Natural killer cell (primary cell): Measurements from ENCODE around the gene PRR36. TPM values are rescaled to one million over a fixed set of nuclear protein-coding genes. Genes with fewer than 3 reads are reported as not detected.

Experiments used
- ATAC-seq, 3 donors: fragments of 150-1000 bp in 2 of 3; fragments of 200-7000 bp in 1 of 3; cut with Tn5 transposase; 1 replicate in 1 of 3; 2 replicates in 2 of 3; pipeline ENCODE4 v1.10.0; 2021; ENCODE audit warnings: mild to moderate bottlenecking in 2 of 3, moderate library complexity in 2 of 3
- DNase-seq, 2 donors: peaks; one replicate each; pipeline versions ENCODE4 v3.0.0 to v3.0.0-alpha.2; 2013 to 2021; ENCODE audit warnings: mixed read lengths in 1 of 2
- H3K27ac ChIP-seq: one replicate; pipeline ENCODE4 v1.5.1; 2013; ENCODE audit warnings: mild to moderate bottlenecking, low read length
- H3K27me3 ChIP-seq: one replicate; pipeline ENCODE4 v1.6.1; 2013; ENCODE audit warnings: low read length; ENCODE audit not compliant: control insufficient read depth, insufficient read depth
- H3K36me3 ChIP-seq: one replicate; pipeline ENCODE4 v1.6.1; 2013; ENCODE audit warnings: low read length; ENCODE audit not compliant: control insufficient read depth, insufficient read depth
- H3K4me1 ChIP-seq: one replicate; pipeline ENCODE4 v1.6.1; 2013; ENCODE audit warnings: low read length; ENCODE audit not compliant: control insufficient read depth, insufficient read depth
- H3K4me3 ChIP-seq: one replicate; pipeline ENCODE4 v1.5.1; 2013; ENCODE audit warnings: low read length
- H3K9me3 ChIP-seq: one replicate; pipeline ENCODE4 v1.6.1; 2013; ENCODE audit warnings: low read length; ENCODE audit not compliant: control insufficient read depth, insufficient read depth
- H3K27ac Mint-ChIP-seq, 2 donors: one replicate each; pipeline ENCODE4 v1.8.0; 2022; ENCODE audit warnings: mild to moderate bottlenecking in 2 of 2, mixed read lengths in 2 of 2, moderate library complexity in 1 of 2
- H3K27me3 Mint-ChIP-seq, 2 donors: one replicate each; pipeline ENCODE4 v1.8.0; 2022; ENCODE audit warnings: low read depth in 2 of 2, mixed read lengths in 2 of 2
- H3K36me3 Mint-ChIP-seq: one replicate; pipeline ENCODE4 v1.8.0; 2022; ENCODE audit warnings: mixed read lengths
- H3K4me1 Mint-ChIP-seq, 2 donors: one replicate each; pipeline ENCODE4 v1.8.0; 2022; ENCODE audit warnings: mixed read lengths in 2 of 2
- H3K4me3 Mint-ChIP-seq: one replicate; pipeline ENCODE4 v1.8.0; 2022; ENCODE audit warnings: mild to moderate bottlenecking, moderate library complexity, mixed read lengths
- H3K9me3 Mint-ChIP-seq, 2 donors: one replicate each; pipeline ENCODE4 v1.8.0; 2022; ENCODE audit warnings: mixed read lengths in 2 of 2
- CTCF ChIP-seq: fragments of 200-600 bp; IDR thresholded peaks from one replicate; pipeline ENCODE4 v1.8.0; 2022; ENCODE audit warnings: antibody characterized with exemption
- WGBS: methylation state at CpG from one replicate; pipeline ENCODE4 v1.1.7; 2013; ENCODE audit warnings: missing lambda C conversion rate; ENCODE audit not compliant: insufficient coverage; 5-methylcytosine and 5-hydroxymethylcytosine counted together
- intact Hi-C: fragments of 100-400 bp; cut with micrococcal nuclease; formaldehyde crosslinking; loops from one replicate; pipeline ENCODE4 v1.14.2; 2022
- total RNA-seq, 4 donors: library from RNA; stranded (reverse); fragments of 120-200 nt in 1 of 4; gene quantifications; one replicate each; pipeline versions ENCODE4 v1.2.3 to v1.2.4, GENCODE V29; 2013 to 2022

The PRR36 gene
- under 1 TPM; 0.11 to 0.13 (median 0.12) TPM for total RNA-seq
- not detected for total RNA-seq (2013)

- no peaks in the 10 kb centered on the region for H3K9me3 ChIP-seq
- WGBS: 2% methylated on average over 88 of the region's 88 CpGs
- DNase-seq (peak in 1 of 2 donors; percentile 37), ATAC-seq (no peak)
- H3K36me3 ChIP-seq: no peaks in the 10 kb centered on the region
- H3K4me3 ChIP-seq: no peak within 1 kb of the TSS
- peaks cover 45% of the 10 kb centered on the region for H3K4me1 ChIP-seq
- TF ChIP-seq CTCF: no peak
- H3K27me3 ChIP-seq: peaks cover 22% of the 10 kb centered on the region
- Mint-ChIP-seq H3K27me3 (peaks cover 0 to 30% of the 10 kb centered on the region in 2 donors), H3K4me3 (peak within 1 kb of the TSS; percentile 83), H3K9me3 (no peaks in the 10 kb centered on the region), H3K27ac (no peak within 1 kb of the TSS), H3K36me3 (no peaks in the 10 kb centered on the region), H3K4me1 (peaks cover 12 to 28% of the 10 kb centered on the region in 2 donors)
- no peak within 1 kb of the TSS for H3K27ac ChIP-seq
- intact Hi-C loops: no loop called here
Observed at GRCh38 chr19:7874076-7874896, at the start of gene PRR36. TSS of gene PRR36 (minus strand) at chr19:7874390. CDS start at chr19:7873689, 701 bp downstream.

DNA sequence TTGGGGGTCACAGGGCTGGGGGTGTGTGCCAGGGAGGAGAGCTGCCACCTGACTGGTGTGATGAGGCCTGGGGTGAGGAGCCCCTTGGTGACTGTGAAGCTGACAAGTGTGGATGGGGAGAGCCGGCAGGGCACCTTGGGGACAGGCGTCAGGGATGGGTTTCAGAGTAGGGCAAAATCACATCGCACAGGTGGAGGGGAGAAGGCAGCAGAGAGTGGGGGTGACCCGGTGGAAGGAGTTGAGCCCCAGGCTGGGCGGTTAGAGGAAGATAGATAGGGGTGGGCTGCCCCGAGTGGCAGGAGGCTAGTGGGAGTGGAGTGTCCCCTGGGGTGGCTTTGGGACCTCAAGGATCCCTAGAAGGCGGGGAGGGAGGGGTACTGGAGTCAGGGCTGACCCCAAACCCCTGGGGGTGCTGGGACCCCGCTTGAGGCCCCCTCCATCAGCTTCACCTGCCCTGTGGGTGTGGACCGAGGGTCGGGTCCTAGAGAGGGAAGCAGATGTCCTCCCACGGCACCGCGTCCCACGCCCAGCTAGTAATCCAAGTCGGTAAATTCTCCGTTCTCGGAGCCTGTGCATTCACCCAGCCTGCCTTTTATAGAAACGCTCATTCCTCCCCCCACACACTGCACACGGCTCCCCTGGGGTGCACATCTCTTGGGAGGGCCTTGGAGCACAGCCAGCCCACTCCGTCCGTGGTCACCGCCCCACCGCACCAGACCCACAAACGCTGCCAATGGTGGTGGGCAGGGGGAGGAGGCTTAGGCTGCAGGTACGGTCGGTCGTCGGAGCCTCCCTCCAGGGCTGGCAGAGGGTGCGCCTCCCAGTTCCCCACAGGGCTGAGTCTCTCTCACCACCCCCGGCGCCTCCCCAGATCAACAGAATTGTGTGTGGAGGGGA lies 49.4 kb upstream of the PRR36 start:
- no peak for TF ChIP-seq CTCF
- Histone ChIP-seq H3K4me1 (peaks cover 41% of the 10 kb centered on the region), H3K36me3 (peaks cover 11% of the 10 kb centered on the region), H3K27ac (no peak overlapping the region), H3K27me3 (peaks cover 7% of the 10 kb centered on the region), H3K9me3 (no peaks in the 10 kb centered on the region), H3K4me3 (no peak overlapping the region)
- ATAC-seq (no peak), DNase-seq (no peak)
- 69% methylated on average over 29 of the region's 31 CpGs for WGBS
- peaks cover 16 to 36% of the 10 kb centered on the region in 2 donors for H3K4me1 Mint-ChIP-seq
- H3K36me3 Mint-ChIP-seq: no peaks in the 10 kb centered on the region
- H3K27ac Mint-ChIP-seq: peak overlapping the region in 1 of 2 donors; percentile 62
- H3K27me3 Mint-ChIP-seq: peaks cover 0 to 7% of the 10 kb centered on the region in 2 donors
- no peaks in the 10 kb centered on the region for H3K9me3 Mint-ChIP-seq
- intact Hi-C loops: no loop called here
- peak overlapping the region; percentile 49 for H3K4me3 Mint-ChIP-seq

DNA sequence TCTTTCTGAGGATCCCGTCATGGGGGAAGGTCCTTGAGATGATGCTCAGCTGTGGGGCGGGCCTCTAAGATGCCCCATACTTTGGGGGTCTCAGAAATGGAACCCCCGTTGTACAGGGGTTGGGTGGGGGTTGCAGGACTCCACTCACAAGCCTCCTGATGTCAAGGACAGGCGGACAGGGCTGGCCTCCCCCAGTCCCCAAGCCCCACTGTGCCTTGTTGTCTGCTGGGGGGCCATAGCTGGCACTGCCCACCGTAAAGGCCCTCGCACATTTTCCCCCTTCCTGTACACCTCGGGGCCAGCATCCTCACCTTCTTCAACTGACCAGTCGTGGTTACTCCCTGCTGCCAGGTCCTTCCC lies 48.6 kb upstream of the PRR36 start:
- intact Hi-C loops: no loop called here

More for the DNA sequence above, 48.6 kb upstream of the PRR36 start:
- H3K27ac ChIP-seq: no peak overlapping the region
- H3K27me3 Mint-ChIP-seq: peaks cover 0 to 9% of the 10 kb centered on the region in 2 donors
- peaks cover 9% of the 10 kb centered on the region for H3K27me3 ChIP-seq
- peaks cover 16 to 40% of the 10 kb centered on the region in 2 donors for H3K4me1 Mint-ChIP-seq
- H3K9me3 ChIP-seq: no peaks in the 10 kb centered on the region
- H3K36me3 ChIP-seq: peaks cover 11% of the 10 kb centered on the region
- H3K4me1 ChIP-seq: peaks cover 49% of the 10 kb centered on the region
- no peaks in the 10 kb centered on the region for H3K9me3 Mint-ChIP-seq
- 91% methylated on average over 8 of the region's 8 CpGs for WGBS
- no peak overlapping the region for H3K4me3 ChIP-seq
- peak overlapping the region in 1 of 2 donors; percentile 62 for H3K27ac Mint-ChIP-seq
- no peak for TF ChIP-seq CTCF
- ATAC-seq: no peak
- H3K36me3 Mint-ChIP-seq: no peaks in the 10 kb centered on the region
- DNase-seq: no peak
- peak overlapping the region; percentile 49 for H3K4me3 Mint-ChIP-seq
